Panc1 (cell line): ENCODE results near the gene WWOX.

ENCODE experiments used
- POLR2AphosphoS5 ChIP-seq: IDR thresholded peaks from 2 replicates; pipeline ENCODE4 v1.6.1; 2012; ENCODE audit warnings: mild to moderate bottlenecking, low read depth, low read length, moderate library complexity
- TCF7L2 ChIP-seq: IDR thresholded peaks from 2 replicates; pipeline ENCODE4 v1.6.1; 2011; ENCODE audit warnings: mild to moderate bottlenecking, low read depth, low read length, inconsistent platforms
- TF ChIP-seq, protein P1 (sequence below): fragments of 450-650 bp; IDR thresholded peaks from 2 replicates; pipeline ENCODE4 v1.5.1; 2017; ENCODE audit warnings: mild to moderate bottlenecking
- TF ChIP-seq, protein P2 (sequence below), 2 experiments: IDR thresholded peaks; 2 replicates each; pipeline ENCODE4 v1.6.1; 2011 to 2012; ENCODE audit warnings: low read depth in 2 of 2, control low read depth in 1 of 2, low read length in 1 of 2, mild to moderate bottlenecking in 1 of 2, moderate library complexity in 1 of 2; ENCODE audit not compliant: insufficient read depth in 1 of 2

DNA sequence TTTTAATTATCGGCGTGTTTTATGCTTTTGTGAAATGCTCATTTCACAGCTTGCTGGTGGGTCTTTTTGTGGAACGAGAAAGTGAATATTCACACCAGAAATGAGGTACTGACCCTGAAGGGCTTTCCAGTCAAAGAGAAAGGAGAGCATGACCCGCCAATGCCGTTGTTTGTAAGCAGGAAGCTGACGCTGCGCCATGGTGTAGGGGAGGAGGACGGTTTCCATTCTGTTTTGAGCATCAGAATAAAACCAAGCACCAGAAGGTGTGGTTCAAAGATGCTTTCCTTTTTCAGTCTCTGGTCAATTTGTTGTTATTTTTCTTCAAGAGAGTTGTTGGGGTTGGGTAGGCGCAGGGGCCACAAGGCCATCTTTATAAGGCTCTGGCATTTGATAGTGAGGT, 669.3 kb downstream of the WWOX start:
- TF ChIP-seq, protein P1, sequence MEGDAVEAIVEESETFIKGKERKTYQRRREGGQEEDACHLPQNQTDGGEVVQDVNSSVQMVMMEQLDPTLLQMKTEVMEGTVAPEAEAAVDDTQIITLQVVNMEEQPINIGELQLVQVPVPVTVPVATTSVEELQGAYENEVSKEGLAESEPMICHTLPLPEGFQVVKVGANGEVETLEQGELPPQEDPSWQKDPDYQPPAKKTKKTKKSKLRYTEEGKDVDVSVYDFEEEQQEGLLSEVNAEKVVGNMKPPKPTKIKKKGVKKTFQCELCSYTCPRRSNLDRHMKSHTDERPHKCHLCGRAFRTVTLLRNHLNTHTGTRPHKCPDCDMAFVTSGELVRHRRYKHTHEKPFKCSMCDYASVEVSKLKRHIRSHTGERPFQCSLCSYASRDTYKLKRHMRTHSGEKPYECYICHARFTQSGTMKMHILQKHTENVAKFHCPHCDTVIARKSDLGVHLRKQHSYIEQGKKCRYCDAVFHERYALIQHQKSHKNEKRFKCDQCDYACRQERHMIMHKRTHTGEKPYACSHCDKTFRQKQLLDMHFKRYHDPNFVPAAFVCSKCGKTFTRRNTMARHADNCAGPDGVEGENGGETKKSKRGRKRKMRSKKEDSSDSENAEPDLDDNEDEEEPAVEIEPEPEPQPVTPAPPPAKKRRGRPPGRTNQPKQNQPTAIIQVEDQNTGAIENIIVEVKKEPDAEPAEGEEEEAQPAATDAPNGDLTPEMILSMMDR, result no peak
- no peak for TF ChIP-seq TCF7L2
- TF ChIP-seq POLR2AphosphoS5, result no peak
- TF ChIP-seq, protein P2, sequence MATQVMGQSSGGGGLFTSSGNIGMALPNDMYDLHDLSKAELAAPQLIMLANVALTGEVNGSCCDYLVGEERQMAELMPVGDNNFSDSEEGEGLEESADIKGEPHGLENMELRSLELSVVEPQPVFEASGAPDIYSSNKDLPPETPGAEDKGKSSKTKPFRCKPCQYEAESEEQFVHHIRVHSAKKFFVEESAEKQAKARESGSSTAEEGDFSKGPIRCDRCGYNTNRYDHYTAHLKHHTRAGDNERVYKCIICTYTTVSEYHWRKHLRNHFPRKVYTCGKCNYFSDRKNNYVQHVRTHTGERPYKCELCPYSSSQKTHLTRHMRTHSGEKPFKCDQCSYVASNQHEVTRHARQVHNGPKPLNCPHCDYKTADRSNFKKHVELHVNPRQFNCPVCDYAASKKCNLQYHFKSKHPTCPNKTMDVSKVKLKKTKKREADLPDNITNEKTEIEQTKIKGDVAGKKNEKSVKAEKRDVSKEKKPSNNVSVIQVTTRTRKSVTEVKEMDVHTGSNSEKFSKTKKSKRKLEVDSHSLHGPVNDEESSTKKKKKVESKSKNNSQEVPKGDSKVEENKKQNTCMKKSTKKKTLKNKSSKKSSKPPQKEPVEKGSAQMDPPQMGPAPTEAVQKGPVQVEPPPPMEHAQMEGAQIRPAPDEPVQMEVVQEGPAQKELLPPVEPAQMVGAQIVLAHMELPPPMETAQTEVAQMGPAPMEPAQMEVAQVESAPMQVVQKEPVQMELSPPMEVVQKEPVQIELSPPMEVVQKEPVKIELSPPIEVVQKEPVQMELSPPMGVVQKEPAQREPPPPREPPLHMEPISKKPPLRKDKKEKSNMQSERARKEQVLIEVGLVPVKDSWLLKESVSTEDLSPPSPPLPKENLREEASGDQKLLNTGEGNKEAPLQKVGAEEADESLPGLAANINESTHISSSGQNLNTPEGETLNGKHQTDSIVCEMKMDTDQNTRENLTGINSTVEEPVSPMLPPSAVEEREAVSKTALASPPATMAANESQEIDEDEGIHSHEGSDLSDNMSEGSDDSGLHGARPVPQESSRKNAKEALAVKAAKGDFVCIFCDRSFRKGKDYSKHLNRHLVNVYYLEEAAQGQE (IDR thresholded peaks at IDR 0.05; ENCODE audit: insufficient read depth in 1 of 2, low read depth in 2 of 2, low read length in 1 of 2), result no peak
